Type B pancreatic cell (in vitro differentiated cells): ENCODE data around the gene MSH5. TPM values are rescaled to one million over a fixed set of nuclear protein-coding genes. Genes with fewer than 3 reads are reported as not detected.

Source experiments
- DNase-seq: peaks from one replicate; pipeline ENCODE4 v3.0.0; 2021; ENCODE audit warnings: mixed read lengths; ENCODE audit not compliant: unreplicated experiment; ENCODE audit errors: extremely low spot score
- H3K27ac Mint-ChIP-seq: 2 replicates; pipeline ENCODE4 v1.8.0; 2021; ENCODE audit warnings: mild to moderate bottlenecking, mixed read lengths
- H3K27me3 Mint-ChIP-seq: 2 replicates; pipeline ENCODE4 v1.8.0; 2021; ENCODE audit warnings: mixed read lengths
- H3K36me3 Mint-ChIP-seq: 2 replicates; pipeline ENCODE4 v1.8.0; 2021; ENCODE audit warnings: mixed read lengths
- H3K4me1 Mint-ChIP-seq: one replicate; pipeline ENCODE4 v1.8.0; 2021; ENCODE audit warnings: mixed read lengths; ENCODE audit not compliant: unreplicated experiment
- H3K4me3 Mint-ChIP-seq: 2 replicates; pipeline ENCODE4 v1.8.0; 2021; ENCODE audit warnings: mild to moderate bottlenecking, mixed read lengths
- H3K9me3 Mint-ChIP-seq: 2 replicates; pipeline ENCODE4 v1.8.0; 2021; ENCODE audit warnings: mixed read lengths
- CTCF ChIP-seq: fragments of 200-600 bp; sonication (generic); conservative IDR thresholded peaks from 2 replicates; pipeline ENCODE4 v1.5.0; 2021; ENCODE audit warnings: antibody characterized with exemption, mild to moderate bottlenecking
- total RNA-seq: library from RNA; stranded (reverse); gene quantifications from 2 replicates; pipeline ENCODE4 v1.2.1, GENCODE V29; 2021; ENCODE audit warnings: low replicate concordance

Gene MSH5
- total RNA-seq, 1 donor from 2014 or later, result 46.7 TPM

GRCh38 chr6:31692886-31693285, 46.9 kb upstream of the MSH5 start:
- Mint-ChIP-seq H3K4me3 (no peak overlapping the region), H3K36me3 (peaks cover 20% of the 10 kb centered on the region), H3K9me3 (no peaks in the 10 kb centered on the region), H3K4me1 (no peaks in the 10 kb centered on the region), H3K27ac (no peak overlapping the region), H3K27me3 (no peaks in the 10 kb centered on the region)
- TF ChIP-seq CTCF, result no peak
- no peak for DNase-seq

GRCh38 chr6:31693535-31693934, 46.3 kb upstream of the MSH5 start:
- Mint-ChIP-seq H3K9me3 (no peaks in the 10 kb centered on the region), H3K4me3 (no peak overlapping the region), H3K4me1 (no peaks in the 10 kb centered on the region), H3K27me3 (no peaks in the 10 kb centered on the region), H3K36me3 (peaks cover 22% of the 10 kb centered on the region), H3K27ac (no peak overlapping the region)
- DNase-seq, result no peak
- no peak for TF ChIP-seq CTCF

- H3K27me3 Mint-ChIP-seq, result no peaks in the 10 kb centered on the region
- peak overlapping the region; percentile 14 for H3K4me3 Mint-ChIP-seq
- H3K27ac Mint-ChIP-seq, result peak overlapping the region; percentile 49
- DNase-seq, result no peak
- H3K36me3 Mint-ChIP-seq, result peaks cover 18% of the 10 kb centered on the region
- no peaks in the 10 kb centered on the region for H3K9me3 Mint-ChIP-seq
- H3K4me1 Mint-ChIP-seq, result peaks cover 9% of the 10 kb centered on the region
- TF ChIP-seq CTCF, result no peak
Observed at GRCh38 chr6:31697555-31697954, 42.2 kb upstream of the MSH5 start.

- DNase-seq, result no peak
- H3K27me3 Mint-ChIP-seq, result no peaks in the 10 kb centered on the region
- peak overlapping the region; percentile 97 for H3K27ac Mint-ChIP-seq
- H3K9me3 Mint-ChIP-seq, result no peaks in the 10 kb centered on the region
- H3K4me1 Mint-ChIP-seq, result peaks cover 14% of the 10 kb centered on the region
- H3K4me3 Mint-ChIP-seq, result peak overlapping the region; percentile 91
- TF ChIP-seq CTCF, result no peak
- H3K36me3 Mint-ChIP-seq, result peaks cover 18% of the 10 kb centered on the region
Observed at GRCh38 chr6:31700740-31701401, 38.9 kb upstream of the MSH5 start.

- H3K36me3 Mint-ChIP-seq, result peaks cover 17% of the 10 kb centered on the region
- no peaks in the 10 kb centered on the region for H3K9me3 Mint-ChIP-seq
Observed at GRCh38 chr6:31701666-31702404, 38.0 kb upstream of the MSH5 start.

More at GRCh38 chr6:31701666-31702404, 38.0 kb upstream of the MSH5 start:
- no peaks in the 10 kb centered on the region for H3K27me3 Mint-ChIP-seq
- H3K27ac Mint-ChIP-seq, result peak overlapping the region; percentile 97
- H3K4me1 Mint-ChIP-seq, result peaks cover 14% of the 10 kb centered on the region
- no peak for DNase-seq
- TF ChIP-seq CTCF, result no peak
- peak overlapping the region; percentile 91 for H3K4me3 Mint-ChIP-seq
